Transverse colon (tissue), 4 donors: ENCODE results near the gene CTNNAL1.

Source experiments
- CTCF ChIP-seq, 5 experiments: fragments of 200-600 bp in 3 of 5; fragments of 450-650 bp in 2 of 5; sonication (generic) in 3 of 5; IDR thresholded peaks; 1 replicate in 2 of 5; 2 replicates in 3 of 5; pipeline ENCODE4 v1.5.1; 2016 to 2017; ENCODE audit warnings: antibody characterized with exemption in 5 of 5, inconsistent platforms in 3 of 5, mild to moderate bottlenecking in 2 of 5, moderate library complexity in 1 of 5
- POLR2A ChIP-seq: fragments of 450-650 bp; IDR thresholded peaks from one replicate; pipeline ENCODE4 v1.6.1; 2016; ENCODE audit warnings: antibody characterized with exemption, mild to moderate bottlenecking, moderate library complexity
- POLR2AphosphoS5 ChIP-seq, 3 donors: sonication (generic); formaldehyde crosslinking; IDR thresholded peaks; one replicate each; pipeline ENCODE4 v1.6.1; 2016; ENCODE audit warnings: antibody characterized with exemption in 3 of 3

GRCh38 chr9:109031241-109031640, 17.9 kb upstream of the CTNNAL1 start:
- TF ChIP-seq CTCF (IDR thresholded peaks at IDR 0.05) (no peak), POLR2A (no peak), POLR2AphosphoS5 (IDR thresholded peaks at IDR 0.05) (no peak)
